Measurements from ENCODE around the gene NMB. TPM values are rescaled to one million over a fixed set of nuclear protein-coding genes. Genes with fewer than 3 reads are reported as not detected.

The NMB gene
- total RNA-seq, 6 experiments from 2014 or later, result 4.4 to 7.1 (median 5.5) TPM

- Mint-ChIP-seq H3K27me3 (ENCODE audit: insufficient read depth) (peaks cover 5% of the 10 kb centered on the region), H3K9me3 (no peaks in the 10 kb centered on the region), H3K36me3 (ENCODE audit: low read depth) (peaks cover 27% of the 10 kb centered on the region), H3K27ac (peak overlapping the region; percentile 29; the same call in 1 of the 2 replicates), H3K4me3 (peak overlapping the region; percentile 83), H3K4me1 (ENCODE audit: low read depth) (peaks cover 58% of the 10 kb centered on the region)
- TF ChIP-seq CTCF (IDR thresholded peaks at IDR 0.05), result no peak
- no peak for DNase-seq
These were observed 23.7 kb downstream of the NMB start for GRCh38 chr15:84634228-84634837.

GRCh38 chr15:84633311-84634227, 24.4 kb downstream of the NMB start:
- Mint-ChIP-seq H3K27ac (peak overlapping the region; percentile 92), H3K4me3 (peak overlapping the region; percentile 98), H3K27me3 (ENCODE audit: insufficient read depth) (peaks cover 5% of the 10 kb centered on the region), H3K9me3 (no peaks in the 10 kb centered on the region), H3K36me3 (ENCODE audit: low read depth) (peaks cover 23% of the 10 kb centered on the region), H3K4me1 (ENCODE audit: low read depth) (peaks cover 58% of the 10 kb centered on the region)
- peak; percentile 60 for DNase-seq
- peak; percentile 11; the same call in 1 of the 2 replicates for TF ChIP-seq CTCF (IDR thresholded peaks at IDR 0.05)

- Mint-ChIP-seq H3K4me1 (ENCODE audit: low read depth) (peaks cover 52% of the 10 kb centered on the region), H3K27ac (peak overlapping the region; percentile 94), H3K4me3 (peak overlapping the region; percentile 98), H3K9me3 (no peaks in the 10 kb centered on the region), H3K27me3 (ENCODE audit: insufficient read depth) (peaks cover 5% of the 10 kb centered on the region), H3K36me3 (ENCODE audit: low read depth) (peaks cover 17% of the 10 kb centered on the region)
- TF ChIP-seq CTCF (IDR thresholded peaks at IDR 0.05), result no peak
- peak; percentile 7 for DNase-seq
These were observed 26.2 kb downstream of the NMB start for GRCh38 chr15:84631706-84632272.

- Mint-ChIP-seq H3K4me3 (no peak overlapping the region), H3K4me1 (ENCODE audit: low read depth) (peaks cover 32% of the 10 kb centered on the region), H3K9me3 (no peaks in the 10 kb centered on the region; the same call in 1 of the 2 replicates), H3K36me3 (ENCODE audit: low read depth) (peaks cover 10% of the 10 kb centered on the region), H3K27ac (no peak overlapping the region), H3K27me3 (ENCODE audit: insufficient read depth) (peaks cover 5% of the 10 kb centered on the region)
- no peak for TF ChIP-seq CTCF (IDR thresholded peaks at IDR 0.05)
- DNase-seq, result no peak
These were observed 29.0 kb downstream of the NMB start for GRCh38 chr15:84629033-84629432.

- no peak overlapping the region for H3K27ac Mint-ChIP-seq
- no peaks in the 10 kb centered on the region for H3K27me3 Mint-ChIP-seq (ENCODE audit: insufficient read depth)
- peaks cover 2% of the 10 kb centered on the region; the same call in 1 of the 2 replicates for H3K4me1 Mint-ChIP-seq (ENCODE audit: low read depth)
- peaks cover 31% of the 10 kb centered on the region for H3K9me3 Mint-ChIP-seq
- no peak overlapping the region for H3K4me3 Mint-ChIP-seq
- TF ChIP-seq CTCF (IDR thresholded peaks at IDR 0.05), result no peak
- H3K36me3 Mint-ChIP-seq (ENCODE audit: low read depth), result peaks cover 38% of the 10 kb centered on the region
- no peak for DNase-seq
These were observed 32.9 kb downstream of the NMB start for GRCh38 chr15:84625123-84625522.
